ENCODE data around the gene SUPT3H.

Gene SUPT3H

DNA sequence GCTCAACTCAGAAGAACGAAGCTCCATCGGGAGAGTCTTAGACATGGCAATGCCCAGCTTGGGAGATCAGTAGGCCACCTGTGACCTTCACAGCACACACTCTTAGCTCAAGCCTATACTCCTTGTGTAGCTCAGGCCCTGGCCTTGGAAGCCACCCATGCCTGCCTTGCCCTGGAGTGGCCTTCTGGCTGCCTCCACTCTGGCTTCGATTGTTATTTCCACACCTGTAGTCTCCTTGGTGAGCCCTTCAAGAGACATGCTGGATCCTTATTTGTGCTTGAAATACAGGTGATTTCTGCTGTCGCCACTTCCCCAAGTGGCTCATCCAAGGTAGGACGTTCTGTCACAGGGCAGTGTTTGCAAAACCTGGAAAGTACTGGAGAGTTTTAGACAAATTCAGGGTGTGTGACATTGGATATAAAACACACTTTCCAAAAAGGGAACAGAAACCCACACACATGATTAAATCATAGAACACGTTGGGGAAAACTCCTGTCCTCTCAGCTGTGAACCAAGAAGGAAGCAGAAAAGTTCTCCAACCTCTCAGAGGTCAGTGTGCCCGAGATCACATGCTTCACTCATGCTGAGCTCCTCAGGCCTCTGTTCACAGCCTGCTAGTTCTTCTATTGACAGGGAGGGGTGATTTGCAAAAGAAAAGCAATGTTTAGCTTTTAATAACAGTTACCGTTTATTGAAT is 598.5 kb downstream of the SUPT3H start:
- no peak for DNase-seq
